ENCODE measurements around the gene ZNF124. TPM values are rescaled to one million over a fixed set of nuclear protein-coding genes. Genes with fewer than 3 reads are reported as not detected.
"Not testable (repeated sequence)": the region's sequence is repeated elsewhere in the genome, so short reads cannot be mapped to it uniquely, and the experiment has no call there.

The ZNF124 gene
- total and polyA plus RNA-seq, 4 donors, result 2.1 to 55.1 (median 10.9) TPM

- DNase-seq; H3K9ac ChIP-seq (ENCODE audit: insufficient read depth in 1 of 2, low read length in 2 of 2); H3K4me3 ChIP-seq; H3K4me1 ChIP-seq (ENCODE audit: control insufficient read depth in 5 of 5, insufficient read depth in 5 of 5, low read length in 5 of 5); H3K27me3 ChIP-seq (ENCODE audit: control insufficient read depth in 3 of 3, insufficient read depth in 3 of 3, low read length in 2 of 3); H3K36me3 ChIP-seq (ENCODE audit: control insufficient read depth in 4 of 4, insufficient read depth in 4 of 4, low read length in 4 of 4); H3K27ac ChIP-seq (ENCODE audit: low read depth in 1 of 2, low read length in 1 of 2); H3K9me3 ChIP-seq (ENCODE audit: control insufficient read depth in 4 of 4, insufficient read depth in 3 of 4, low read length in 3 of 4): not testable (repeated sequence)
- peak; percentile 99 for ATAC-seq (ENCODE audit: insufficient read depth, low FRiP score)
- WGBS, 2 donors, result no CpG with 5 or more reads among the region's 25 CpGs
Observed at GRCh38 chr1:247126166-247126565, 45.7 kb downstream of the ZNF124 start.

GRCh38 chr1:247121382-247121781, 50.4 kb downstream of the ZNF124 start:
- DNase-seq (no peak), ATAC-seq (ENCODE audit: insufficient read depth, low FRiP score) (no peak)
- WGBS, 2 donors, result 78 to 84% methylated on average over 6 of the region's 6 CpGs
- TF ChIP-seq CTCF (IDR thresholded peaks at IDR 0.05; ENCODE audit: control extremely low read depth, extremely low read depth), result no peak
- Histone ChIP-seq H3K36me3 (ENCODE audit: control insufficient read depth in 4 of 4, insufficient read depth in 4 of 4, low read length in 4 of 4) (no peaks in the 10 kb centered on the region), H3K27me3 (ENCODE audit: control insufficient read depth in 3 of 3, insufficient read depth in 3 of 3, low read length in 2 of 3) (no peaks in the 10 kb centered on the region), H3K9me3 (ENCODE audit: control insufficient read depth in 4 of 4, insufficient read depth in 3 of 4, low read length in 3 of 4) (no peaks in the 10 kb centered on the region), H3K9ac (ENCODE audit: insufficient read depth in 1 of 2, low read length in 2 of 2) (no peak overlapping the region), H3K4me3 (no peak overlapping the region), H3K4me1 (ENCODE audit: control insufficient read depth in 5 of 5, insufficient read depth in 5 of 5, low read length in 5 of 5) (no peaks in the 10 kb centered on the region), H3K27ac (ENCODE audit: low read depth in 1 of 2, low read length in 1 of 2) (no peak overlapping the region)

- H3K9me3 ChIP-seq (ENCODE audit: control insufficient read depth in 4 of 4, insufficient read depth in 3 of 4, low read length in 3 of 4); ATAC-seq (ENCODE audit: insufficient read depth, low FRiP score); H3K36me3 ChIP-seq (ENCODE audit: control insufficient read depth in 4 of 4, insufficient read depth in 4 of 4, low read length in 4 of 4); H3K4me1 ChIP-seq (ENCODE audit: control insufficient read depth in 5 of 5, insufficient read depth in 5 of 5, low read length in 5 of 5); H3K4me3 ChIP-seq; H3K9ac ChIP-seq (ENCODE audit: insufficient read depth in 1 of 2, low read length in 2 of 2); H3K27me3 ChIP-seq (ENCODE audit: control insufficient read depth in 3 of 3, insufficient read depth in 3 of 3, low read length in 2 of 3); H3K27ac ChIP-seq (ENCODE audit: low read depth in 1 of 2, low read length in 1 of 2); DNase-seq: not testable (repeated sequence)
- WGBS, 2 donors, result 93 to 97% methylated on average over 4 of the region's 4 CpGs
Observed at GRCh38 chr1:247120408-247120668, 51.5 kb downstream of the ZNF124 start.

- H3K4me1 ChIP-seq (ENCODE audit: control insufficient read depth in 5 of 5, insufficient read depth in 5 of 5, low read length in 5 of 5), result no peaks in the 10 kb centered on the region
- no peaks in the 10 kb centered on the region for H3K9me3 ChIP-seq (ENCODE audit: control insufficient read depth in 4 of 4, insufficient read depth in 3 of 4, low read length in 3 of 4)
- H3K4me3 ChIP-seq, result no peak overlapping the region
- no peak for TF ChIP-seq CTCF (IDR thresholded peaks at IDR 0.05; ENCODE audit: control extremely low read depth, extremely low read depth)
- 93 to 98% methylated on average over 22 of the region's 22 CpGs for WGBS, 2 donors
- no peak overlapping the region for H3K9ac ChIP-seq (ENCODE audit: insufficient read depth in 1 of 2, low read length in 2 of 2)
- H3K36me3 ChIP-seq (ENCODE audit: control insufficient read depth in 4 of 4, insufficient read depth in 4 of 4, low read length in 4 of 4), result no peaks in the 10 kb centered on the region
- ATAC-seq (ENCODE audit: insufficient read depth, low FRiP score) (no peak), DNase-seq (no peak)
- no peak overlapping the region for H3K27ac ChIP-seq (ENCODE audit: low read depth in 1 of 2, low read length in 1 of 2)
- H3K27me3 ChIP-seq (ENCODE audit: control insufficient read depth in 3 of 3, insufficient read depth in 3 of 3, low read length in 2 of 3), result no peaks in the 10 kb centered on the region
Observed at GRCh38 chr1:247119600-247120407, 52.0 kb downstream of the ZNF124 start.

All from lung (tissue), 12 donors.